GM18519 (cell line): ENCODE results near the gene ZPBP2.
"Not testable (repeated sequence)": the region's sequence is repeated elsewhere in the genome, so short reads cannot be mapped to it uniquely, and the experiment has no call there.

Experiments
- ATAC-seq: cut with Tn5 transposase; IDR thresholded peaks from one replicate; pipeline ENCODE4 v1.9.1; 2021; ENCODE audit warnings: mild to moderate bottlenecking, moderate library complexity; ENCODE audit not compliant: unreplicated experiment, low FRiP score

Gene ZPBP2, protein sequence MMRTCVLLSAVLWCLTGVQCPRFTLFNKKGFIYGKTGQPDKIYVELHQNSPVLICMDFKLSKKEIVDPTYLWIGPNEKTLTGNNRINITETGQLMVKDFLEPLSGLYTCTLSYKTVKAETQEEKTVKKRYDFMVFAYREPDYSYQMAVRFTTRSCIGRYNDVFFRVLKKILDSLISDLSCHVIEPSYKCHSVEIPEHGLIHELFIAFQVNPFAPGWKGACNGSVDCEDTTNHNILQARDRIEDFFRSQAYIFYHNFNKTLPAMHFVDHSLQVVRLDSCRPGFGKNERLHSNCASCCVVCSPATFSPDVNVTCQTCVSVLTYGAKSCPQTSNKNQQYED

DNA sequence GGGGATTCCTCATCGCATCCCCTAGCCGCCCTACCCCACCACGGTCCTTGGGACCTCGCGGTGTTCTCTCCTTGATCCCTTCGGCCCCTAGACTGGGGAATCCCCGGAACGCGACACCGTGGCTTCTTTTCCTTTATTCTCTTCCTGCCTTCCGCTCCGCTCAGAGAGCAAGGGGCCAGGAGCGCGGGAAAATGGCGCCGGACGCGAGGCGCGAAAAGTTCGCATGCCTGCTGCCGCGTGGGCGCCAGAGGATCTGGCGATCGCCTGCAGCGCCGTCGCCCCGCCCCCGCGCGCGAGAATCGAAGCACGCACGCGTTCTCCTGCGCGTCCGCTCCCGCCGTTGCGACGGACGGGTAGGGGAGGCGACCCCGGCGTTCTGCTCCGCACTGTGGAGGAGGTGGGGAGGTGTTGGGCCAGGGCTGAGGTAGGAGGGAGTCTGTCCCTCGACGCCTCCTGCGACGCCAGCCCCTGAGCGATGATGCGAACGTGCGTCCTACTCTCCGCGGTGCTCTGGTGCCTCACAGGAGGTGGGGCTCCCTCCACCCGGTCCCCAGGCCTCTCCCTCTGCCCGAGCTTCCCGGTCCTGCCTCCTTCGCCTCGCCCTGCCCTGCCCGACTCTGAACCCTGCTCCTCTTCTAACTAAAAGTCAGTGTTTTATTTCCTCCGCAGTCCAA, at the start of gene ZPBP2:
TSS of gene ZPBP2 (plus strand) at position 323 of the 674 bp plus-strand sequence. CDS start at position 476, 153 bp downstream.
- ATAC-seq: no peak

DNA sequence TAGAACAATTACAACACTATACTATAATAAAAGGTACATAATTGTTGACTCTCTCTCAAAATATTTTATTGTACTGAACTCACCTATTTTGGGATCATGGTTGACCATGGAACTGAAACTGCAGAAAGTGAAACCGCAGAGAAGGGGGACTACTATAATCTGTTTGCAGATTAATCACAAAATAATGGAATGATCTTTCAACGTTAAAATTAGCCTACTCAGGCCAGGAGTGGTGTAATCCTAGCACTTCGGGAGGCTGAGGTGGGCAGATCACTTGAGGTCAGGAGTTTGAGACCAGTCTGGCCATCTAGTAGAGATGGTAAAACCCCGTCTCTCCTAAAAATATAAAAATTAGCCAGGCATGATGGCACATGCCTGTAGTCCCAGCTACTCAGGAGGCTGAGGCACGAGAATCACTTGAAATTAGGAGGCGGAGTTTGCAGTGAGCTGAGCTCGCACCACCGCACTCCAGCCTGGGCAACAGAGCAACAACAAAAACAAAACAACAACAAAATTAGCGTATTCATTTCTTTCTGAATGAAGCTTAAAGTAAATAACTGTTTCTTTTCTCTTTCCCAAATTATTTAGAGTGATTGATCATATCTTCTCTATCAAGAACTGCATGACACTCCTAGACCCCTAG, 49.5 kb upstream of the ZPBP2 start:
- ATAC-seq: no peak

DNA sequence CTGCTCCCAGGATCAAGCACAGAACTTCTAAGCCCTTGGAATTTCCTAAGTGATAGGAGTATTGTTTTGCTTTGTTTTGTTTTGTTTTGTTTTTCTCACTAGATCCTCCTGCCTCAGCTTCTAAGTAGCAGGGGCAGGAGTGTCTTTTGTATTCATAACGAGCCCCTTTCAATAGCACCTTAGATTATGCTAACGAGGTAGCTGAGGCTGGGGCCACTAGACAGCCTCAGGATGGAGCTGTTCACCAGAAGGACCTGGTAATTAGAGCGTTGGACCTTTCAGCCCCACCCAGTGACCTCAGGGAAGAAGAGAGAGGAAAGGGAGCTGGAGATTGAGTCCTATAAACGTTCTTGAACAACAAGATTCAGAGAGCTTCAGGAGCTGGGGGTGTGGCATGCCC, 47.5 kb upstream of the ZPBP2 start:
- no peak for ATAC-seq

DNA sequence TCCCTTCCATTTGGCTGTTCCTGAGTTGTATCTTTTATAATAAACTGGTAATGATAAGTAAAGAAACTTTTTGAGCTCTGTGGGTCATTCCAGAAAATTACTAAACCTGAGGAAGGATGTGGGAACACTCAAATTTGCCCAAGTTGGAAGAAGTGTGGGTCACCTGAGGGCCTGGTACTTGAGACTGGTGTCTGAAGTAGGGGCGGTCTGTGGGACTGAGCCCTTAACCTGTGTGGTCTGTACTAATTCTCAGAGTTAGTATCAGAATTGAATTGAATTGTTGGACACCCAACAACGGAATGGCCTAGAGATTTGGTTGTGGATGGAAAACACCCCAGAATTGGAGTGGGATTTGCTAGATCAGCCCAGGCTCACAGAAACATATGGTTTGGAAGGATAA, 47.0 kb upstream of the ZPBP2 start:
- no peak for ATAC-seq

DNA sequence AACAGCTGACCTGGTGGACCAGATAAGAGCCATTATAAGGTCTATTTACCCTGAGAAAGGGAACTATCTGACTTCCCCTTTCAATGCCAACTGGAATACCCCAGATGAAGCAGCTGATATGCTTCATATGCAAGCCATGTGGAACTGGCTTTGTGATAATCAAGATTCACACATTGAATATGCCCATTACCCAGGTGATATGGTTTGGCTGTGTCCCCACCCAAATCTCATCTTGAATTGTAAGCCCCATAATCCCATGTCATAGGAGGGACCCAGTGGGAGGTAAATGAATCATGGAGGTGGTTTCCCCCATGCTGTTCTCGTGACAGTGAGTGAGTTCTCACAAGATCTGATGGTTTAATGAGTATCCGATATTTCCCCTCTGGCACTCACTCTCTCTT, 46.0 kb upstream of the ZPBP2 start:
- ATAC-seq: no peak

DNA sequence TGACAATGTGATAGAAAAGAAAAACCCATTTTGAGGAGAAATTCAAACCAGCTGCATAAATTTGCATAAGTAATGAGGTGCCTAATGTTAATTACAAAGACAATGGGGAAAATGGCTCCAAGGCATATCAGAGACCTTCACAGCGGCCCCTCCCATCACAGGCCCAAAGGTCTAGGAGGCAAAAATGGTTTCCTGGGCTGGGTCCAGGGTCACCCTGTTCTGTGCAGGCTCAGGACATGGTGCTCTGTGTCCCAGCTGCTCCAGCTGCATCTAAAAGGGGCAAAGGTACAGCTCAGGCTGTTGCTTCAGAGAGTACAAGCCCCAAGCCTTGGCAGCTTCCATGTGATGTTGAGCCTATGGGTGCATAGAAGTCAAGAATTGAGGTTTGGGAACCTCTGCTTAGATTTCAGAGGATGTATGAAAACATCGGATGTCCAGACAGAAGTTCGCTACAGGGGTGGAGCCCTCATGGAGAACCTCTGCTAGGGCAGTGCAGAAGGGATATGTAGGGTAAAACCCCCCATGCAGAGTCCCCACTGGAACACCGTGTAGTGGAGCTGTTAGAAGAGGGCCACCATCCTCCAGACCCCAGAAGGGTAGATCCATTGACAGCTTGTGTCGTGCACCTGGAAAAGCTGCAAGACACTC, 44.5 kb upstream of the ZPBP2 start:
- no peak for ATAC-seq

DNA sequence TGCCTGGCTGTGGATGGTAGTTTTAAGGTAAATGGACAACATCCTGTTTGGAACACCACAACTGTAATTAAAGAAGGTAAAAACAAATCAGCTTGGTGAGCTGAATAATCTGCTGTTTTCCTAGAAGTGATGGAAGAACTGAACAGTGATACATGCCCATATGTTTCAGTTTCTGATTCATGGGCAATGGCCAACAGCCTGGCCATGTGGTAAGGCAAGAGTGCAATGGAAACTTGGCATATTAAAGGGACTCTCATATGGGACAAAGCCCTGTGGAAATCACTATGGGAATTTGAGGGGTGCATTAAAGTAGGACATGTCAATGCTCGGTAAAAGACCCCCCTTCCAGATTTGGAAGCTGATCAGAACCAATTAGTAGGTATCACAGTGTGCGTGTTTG, 41.7 kb upstream of the ZPBP2 start:
- no peak for ATAC-seq

DNA sequence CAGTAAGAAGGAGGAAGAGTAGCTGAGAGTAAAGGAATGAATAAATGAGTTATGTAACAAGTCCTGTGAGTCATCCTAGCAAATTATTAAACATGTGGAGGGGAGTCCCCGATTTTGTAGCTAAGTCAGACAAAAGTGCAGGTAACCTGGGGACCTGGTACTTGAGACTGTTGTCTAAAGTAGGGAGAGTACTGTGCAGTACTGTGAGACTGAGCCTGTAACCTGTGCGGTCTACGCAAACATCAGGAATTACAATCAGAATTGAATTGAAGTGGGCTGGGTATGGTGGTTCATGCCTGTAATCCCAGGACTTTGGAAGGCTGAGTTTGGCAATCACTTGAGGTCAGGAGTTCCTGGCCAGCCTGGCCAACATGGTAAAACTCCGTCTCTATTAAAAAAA, 39.6 kb upstream of the ZPBP2 start:
- ATAC-seq: no peak

DNA sequence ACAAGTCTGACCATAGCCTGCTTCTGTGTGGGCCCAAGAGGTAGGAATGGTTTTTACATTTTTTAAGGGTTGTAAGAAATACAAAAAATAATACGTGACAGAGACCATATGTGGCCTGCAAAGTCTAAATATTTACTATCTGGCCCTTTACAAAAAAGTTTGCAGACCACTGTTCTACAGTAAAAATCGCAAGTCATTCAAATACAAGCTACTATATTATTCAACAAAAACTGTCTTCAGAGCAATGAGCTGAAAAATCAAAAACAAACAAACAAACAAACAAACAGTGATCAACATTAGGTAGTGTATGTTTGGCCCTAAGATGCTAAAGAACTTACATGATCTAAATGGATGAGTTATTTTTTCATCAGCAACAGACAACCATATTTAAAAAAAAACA, 36.4 kb upstream of the ZPBP2 start:
- no peak for ATAC-seq

DNA sequence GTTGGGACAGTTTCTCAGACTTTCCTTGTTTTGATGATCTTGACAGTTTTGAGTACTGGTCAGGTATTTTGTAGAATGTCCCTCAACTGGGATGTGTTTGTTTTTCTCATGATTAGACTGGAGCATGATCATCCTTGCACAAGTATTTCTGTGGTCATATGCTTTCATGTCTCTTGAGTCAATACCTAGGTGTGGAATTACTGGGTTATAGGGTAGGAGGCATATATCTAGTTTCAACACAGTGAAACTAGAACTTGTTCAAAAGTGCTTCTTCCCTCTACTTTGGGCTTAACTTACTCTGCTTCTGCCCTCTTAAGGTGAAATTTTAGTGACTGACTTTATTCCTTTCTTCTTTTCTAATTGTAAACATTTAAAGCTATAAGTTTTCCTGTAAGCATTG, 34.0 kb upstream of the ZPBP2 start:
- no peak for ATAC-seq

DNA sequence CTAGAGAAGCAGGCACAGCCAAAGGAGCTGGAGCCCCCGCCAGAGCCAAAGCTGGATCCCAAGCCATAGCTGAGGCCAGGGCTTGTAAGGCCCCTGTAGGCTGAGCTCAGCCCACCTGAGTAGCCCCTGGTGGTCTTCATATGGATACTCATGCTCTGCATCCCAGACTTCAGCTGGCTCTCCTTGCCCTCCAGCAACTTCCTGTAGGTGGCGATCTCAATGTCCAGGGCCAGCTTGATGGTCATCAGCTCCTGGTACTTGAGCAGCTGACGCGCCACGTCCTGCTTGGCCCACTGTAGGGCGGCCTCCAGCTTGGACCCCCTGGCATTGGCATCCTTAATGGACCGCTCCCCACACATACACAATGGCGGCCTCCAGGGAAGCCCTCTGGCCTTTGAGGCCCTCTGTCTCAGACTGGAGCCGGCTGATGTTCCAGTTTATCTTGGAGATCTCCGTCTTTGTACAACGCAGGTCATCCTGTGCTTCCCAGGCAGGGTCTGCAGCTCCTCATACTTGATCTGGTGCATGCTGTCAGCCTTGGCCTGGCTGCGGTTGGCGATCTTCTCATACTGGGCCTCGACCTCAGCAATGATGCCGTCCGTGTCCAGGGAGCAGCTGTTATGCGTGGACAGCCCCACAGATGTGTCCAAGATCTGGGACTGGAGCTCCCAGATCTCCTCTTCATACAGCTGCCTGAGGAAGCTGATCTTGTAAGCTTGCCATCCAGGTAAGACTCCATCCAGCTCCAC, 32.8 kb upstream of the ZPBP2 start:
- no peak for ATAC-seq

DNA sequence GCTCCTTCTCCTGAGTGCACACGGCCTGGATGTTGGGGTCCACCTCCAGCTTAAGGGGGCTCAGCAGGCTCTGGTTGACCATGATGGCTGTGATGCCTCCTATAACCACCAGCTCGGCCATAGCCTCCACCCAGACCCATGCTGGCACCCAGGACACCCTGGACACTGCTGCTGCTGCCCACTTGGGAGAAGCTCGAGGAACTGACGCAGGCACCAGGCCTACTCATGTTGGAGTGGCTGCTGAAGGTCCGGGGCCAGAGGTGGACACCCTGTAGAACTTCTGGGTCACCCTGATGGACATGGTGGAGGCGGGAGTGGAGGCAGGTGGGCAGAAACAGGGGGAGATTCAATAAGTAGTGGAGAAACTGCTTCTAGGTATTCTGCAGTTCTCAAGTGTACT, 31.9 kb upstream of the ZPBP2 start:
- no peak for ATAC-seq

DNA sequence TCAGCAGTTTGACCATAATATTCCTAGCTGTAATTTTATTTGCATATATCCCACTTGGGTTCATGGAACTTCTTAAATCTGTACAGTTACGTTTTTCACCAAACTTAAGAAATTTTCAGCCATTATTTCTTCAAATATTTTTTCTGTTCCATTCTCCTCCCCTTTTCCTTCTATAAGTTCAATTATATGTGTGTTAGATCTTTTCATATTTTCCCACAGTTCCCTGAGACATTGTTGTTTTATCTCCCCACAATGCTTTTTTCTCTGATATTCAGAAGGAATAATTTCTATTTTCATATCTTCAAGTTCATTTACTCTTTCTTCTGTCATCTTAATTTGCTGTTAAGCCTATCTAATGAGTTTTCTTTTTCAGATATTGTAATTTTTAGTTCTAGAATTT, 29.9 kb upstream of the ZPBP2 start:
- no peak for ATAC-seq

DNA sequence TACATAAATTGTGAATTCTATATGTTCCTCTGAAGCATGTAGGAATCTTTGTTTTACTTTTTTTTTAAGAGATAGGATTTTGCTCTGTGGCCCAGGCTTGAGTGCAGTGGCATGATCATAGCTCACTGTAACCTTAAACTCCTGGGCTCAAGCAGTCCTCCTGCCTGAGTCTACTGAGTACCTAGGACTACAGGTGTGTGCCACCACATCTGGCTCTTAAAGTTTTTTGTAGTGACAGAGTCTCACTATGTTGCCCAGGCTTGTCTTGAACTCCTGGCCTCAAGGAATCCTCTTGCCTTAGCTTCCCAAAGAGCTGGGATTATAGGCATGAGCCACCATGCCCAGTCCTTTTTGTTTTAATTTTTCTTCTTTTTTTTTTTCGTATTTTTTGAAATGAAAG, 29.2 kb upstream of the ZPBP2 start:
- ATAC-seq: no peak

DNA sequence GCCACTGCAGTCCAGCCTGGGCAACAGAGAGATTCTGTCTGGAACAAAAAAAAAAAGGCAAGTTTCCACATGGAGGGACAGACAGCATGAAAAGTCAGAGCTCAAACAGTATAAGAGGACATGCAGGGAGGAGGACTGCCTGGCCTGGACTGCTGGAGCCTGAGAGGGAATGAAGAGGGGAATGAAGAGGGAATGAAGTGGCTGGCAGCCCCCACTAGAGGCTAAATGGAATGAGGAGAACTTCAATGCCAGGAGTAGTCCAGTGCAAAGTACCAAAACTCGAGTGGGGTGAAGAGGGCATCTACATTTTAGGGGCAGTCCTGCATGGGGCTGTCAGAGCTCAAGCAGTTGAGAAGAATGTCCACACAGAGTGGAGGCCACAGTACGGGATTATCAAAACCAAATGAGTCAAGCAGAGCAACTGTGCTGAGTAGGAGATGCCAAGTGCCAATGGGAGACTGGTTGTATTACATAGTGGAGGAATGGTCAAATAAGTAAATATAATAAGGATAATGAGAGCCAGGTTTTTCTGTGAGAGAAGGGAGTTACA, 26.8 kb upstream of the ZPBP2 start:
- ATAC-seq: no peak

DNA sequence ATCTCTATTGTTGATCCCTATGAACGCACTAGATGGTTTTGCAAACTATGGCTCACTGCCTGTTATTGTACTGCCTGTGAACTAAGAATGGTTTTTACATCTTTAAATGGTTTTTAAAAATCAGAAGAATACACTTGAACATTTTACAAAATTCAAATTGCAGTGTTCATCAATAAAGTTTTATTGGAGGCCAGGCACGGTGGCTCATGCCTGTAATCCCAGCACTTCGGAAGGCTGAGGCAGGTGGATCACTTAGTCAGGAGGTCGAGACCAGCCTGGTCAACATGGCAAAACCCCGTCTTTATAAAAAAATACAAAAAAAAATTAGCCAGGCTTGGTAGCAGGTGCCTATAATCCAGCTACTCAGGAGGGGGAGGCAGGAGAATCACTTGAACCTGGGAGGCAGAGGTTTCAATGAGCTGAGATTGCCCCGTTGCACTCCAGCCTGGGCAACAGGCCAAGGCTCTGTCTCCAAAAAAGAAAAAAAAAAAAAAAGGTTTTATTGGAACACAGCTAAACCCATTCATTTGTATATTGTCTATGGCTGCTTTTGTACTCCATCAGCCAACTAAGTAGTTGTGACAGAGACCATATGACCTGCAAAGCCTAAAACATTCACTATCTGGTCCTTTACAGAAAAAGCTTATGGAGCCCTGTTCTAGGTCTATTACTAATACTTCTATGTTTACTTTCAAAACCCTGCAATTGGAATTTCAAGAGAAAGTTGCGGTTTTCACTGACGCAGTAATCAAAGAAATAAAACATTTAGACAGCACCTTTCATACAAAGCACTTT, 22.8 kb upstream of the ZPBP2 start:
- no peak for ATAC-seq

DNA sequence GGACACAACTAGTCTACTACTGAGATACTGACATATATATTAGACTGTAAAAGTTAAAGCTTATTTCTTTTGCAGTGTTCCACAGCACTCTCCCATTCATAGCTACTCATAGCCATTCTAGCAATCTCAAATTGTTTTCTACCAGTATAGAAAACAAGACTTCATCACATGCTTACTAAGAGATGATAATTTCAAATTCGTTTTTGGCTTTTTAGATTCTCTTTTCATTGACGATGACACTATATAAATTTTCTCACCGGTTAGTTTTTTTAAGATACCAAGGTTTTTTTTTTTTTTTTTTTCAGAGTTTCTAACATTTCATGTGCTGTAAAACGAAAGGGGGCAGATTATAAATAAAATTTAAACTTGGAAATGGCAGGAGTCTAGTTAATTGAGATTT, 21.8 kb upstream of the ZPBP2 start:
- no peak for ATAC-seq

DNA sequence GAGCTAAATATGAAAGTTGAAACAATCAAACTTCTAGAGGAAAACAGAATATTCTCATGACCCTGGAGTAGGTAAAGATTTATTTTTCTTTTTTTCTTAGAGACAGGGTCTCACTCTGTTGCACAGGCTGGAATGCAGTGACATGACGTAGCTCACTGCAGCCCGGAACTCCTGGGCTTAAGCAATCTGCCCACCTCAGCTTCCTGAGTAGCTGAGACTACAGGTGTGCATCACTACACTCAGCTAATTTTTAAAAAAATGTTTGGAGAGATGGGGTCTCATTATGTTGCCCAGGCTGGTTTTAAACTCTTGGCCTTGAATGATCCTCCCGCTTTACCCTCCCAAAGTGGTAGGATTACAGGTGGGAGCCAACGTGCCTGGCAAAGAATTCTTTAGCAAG, 19.4 kb upstream of the ZPBP2 start:
- no peak for ATAC-seq

DNA sequence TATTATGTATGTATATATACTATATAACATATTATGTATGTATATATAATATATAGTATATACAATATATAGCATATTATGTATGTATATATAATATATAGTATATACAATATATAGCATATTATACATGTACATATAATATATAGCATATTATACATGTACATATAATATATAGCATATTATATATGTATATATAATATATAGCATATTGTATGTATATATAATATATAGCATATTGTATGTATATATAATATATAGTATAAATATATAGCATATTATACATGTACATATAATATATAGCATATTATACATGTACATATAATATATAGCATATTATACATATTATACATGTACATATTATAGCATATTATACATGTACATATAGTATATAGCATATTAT, 17.8 kb upstream of the ZPBP2 start:
- ATAC-seq: not testable (repeated sequence)

DNA sequence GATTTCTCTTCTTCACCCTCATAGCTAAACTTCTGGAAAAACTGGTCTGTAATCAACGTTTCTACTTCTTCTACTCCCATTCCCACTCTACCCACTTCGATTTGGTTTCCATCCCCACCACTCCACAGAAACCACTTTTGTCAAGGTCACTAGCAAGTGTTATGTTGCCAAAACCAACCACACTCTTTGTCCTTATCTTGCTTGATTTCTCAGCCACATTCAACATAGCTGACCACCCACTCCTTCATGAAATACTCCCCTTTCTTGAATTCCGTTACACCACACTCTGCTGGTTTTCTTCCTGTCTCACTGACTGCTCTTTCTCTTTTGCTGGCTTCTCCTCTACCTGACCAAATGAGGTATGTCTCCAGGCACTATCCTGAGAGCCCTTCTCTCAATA, 15.8 kb upstream of the ZPBP2 start:
- ATAC-seq: no peak
